K562 (cell line): ENCODE data around the gene NCAPD2. TPM values are rescaled to one million over a fixed set of nuclear protein-coding genes. Genes with fewer than 3 reads are reported as not detected.
A peak's percentile ranks its signal among the peaks of the same experiment; 100 is the strongest.

Experiments
- CREM ChIP-seq: IDR thresholded peaks from 2 replicates; pipeline ENCODE4 v1.6.1; 2014; ENCODE audit warnings: antibody characterized with exemption, low read depth
- MBD2 ChIP-seq: sonication (generic); IDR thresholded peaks from 2 replicates; pipeline ENCODE4 v1.6.1; 2016; ENCODE audit warnings: low read depth, borderline replicate concordance
- MTA1 ChIP-seq: fragments of 450-650 bp; IDR thresholded peaks from 2 replicates; pipeline ENCODE4 v1.6.1; 2017; ENCODE audit warnings: borderline replicate concordance
- NCOA1 ChIP-seq: fragments of 450-650 bp; IDR thresholded peaks from 2 replicates; pipeline ENCODE4 v1.6.1; 2016; ENCODE audit warnings: low read depth
- NFATC3 ChIP-seq: fragments of 450-650 bp; IDR thresholded peaks from 2 replicates; pipeline ENCODE4 v1.6.1; 2017; ENCODE audit warnings: mild to moderate bottlenecking
- NR2C1 ChIP-seq, 2 experiments: fragments of 450-650 bp; IDR thresholded peaks; 2 replicates each; pipeline ENCODE4 v1.6.1; 2017; ENCODE audit warnings: mild to moderate bottlenecking in 2 of 2, antibody characterized with exemption in 1 of 2, inconsistent platforms in 1 of 2, missing compliant biosample characterization in 1 of 2, missing genetic modification characterization in 1 of 2
- SMARCA4 ChIP-seq: fragments of 450-650 bp; IDR thresholded peaks from 2 replicates; pipeline ENCODE4 v1.6.1; 2016
- STAG1 ChIP-seq: sonication (generic); formaldehyde crosslinking; IDR thresholded peaks from 2 replicates; pipeline ENCODE4 v1.5.0; 2020; ENCODE audit warnings: missing genetic modification reagents, borderline replicate concordance
- STAT5A ChIP-seq: IDR thresholded peaks from 2 replicates; pipeline ENCODE4 v1.6.1; 2012; ENCODE audit warnings: low read length, inconsistent platforms, borderline replicate concordance
- TEAD4 ChIP-seq, 2 experiments: sonication (generic) in 1 of 2; formaldehyde crosslinking in 1 of 2; IDR thresholded peaks; 2 replicates each; pipeline versions ENCODE4 v1.6.1 to v1.8.0; 2012 to 2022; ENCODE audit warnings: borderline replicate concordance in 1 of 2, inconsistent platforms in 1 of 2, low read length in 1 of 2, mild to moderate bottlenecking in 1 of 2, missing genetic modification reagents in 1 of 2
- ZNF239 ChIP-seq: fragments of 250-450 bp; sonication (Bioruptor Pico); IDR thresholded peaks from 2 replicates; pipeline ENCODE4 v1.4.0; 2020; ENCODE audit warnings: mild to moderate bottlenecking
- ZNF780A ChIP-seq: fragments of 250-450 bp; sonication (Bioruptor Pico); IDR thresholded peaks from 2 replicates; pipeline ENCODE4 v1.5.0; 2021; ENCODE audit warnings: mild to moderate bottlenecking
- polyA plus RNA-seq, 8 experiments: library from polyadenylated mRNA; depleted of rRNA in 4 of 8; stranded (reverse) in 5 of 8; unstranded in 3 of 8; fragments of >200 nt; fragmentation: Nextera tagmentation in 2 of 8; fragmentation: Illumina TruSeq in 1 of 8; extraction: Ambion mirVana in 2 of 8; extraction: Trizol in 1 of 8; gene quantifications; 2 replicates each; pipeline versions ENCODE4 v1.2.1 to v1.2.3, GENCODE V29; 2011 to 2014; ENCODE audit warnings: inconsistent platforms in 1 of 8, missing spikeins in 1 of 8
- total RNA-seq, 7 experiments: library from RNA; depleted of rRNA in 6 of 7; stranded (reverse); fragments of >200 nt in 6 of 7; fragmentation: Illumina TruSeq in 2 of 7; extraction: Trizol in 2 of 7; gene quantifications; 2 replicates each; pipeline versions ENCODE4 v1.2.1 to v1.2.3, GENCODE V29; 2011 to 2021; ENCODE audit warnings: low replicate concordance in 1 of 7
- TF ChIP-seq, protein P1 (sequence below): fragments of 250-450 bp; sonication (Bioruptor Pico); IDR thresholded peaks from 2 replicates; pipeline ENCODE4 v1.5.1; 2021; ENCODE audit warnings: mild to moderate bottlenecking
- TF ChIP-seq, protein P2 (sequence below): sonication (generic); formaldehyde crosslinking; IDR thresholded peaks from 2 replicates; pipeline ENCODE4 v1.9.0; 2022; ENCODE audit warnings: mild to moderate bottlenecking, missing genetic modification reagents
- TF ChIP-seq, protein P3 (sequence below): sonication (generic); formaldehyde crosslinking; IDR thresholded peaks from 2 replicates; pipeline ENCODE4 v1.8.0; 2022; ENCODE audit warnings: missing genetic modification reagents, mild to moderate bottlenecking, moderate library complexity, borderline replicate concordance
- TF ChIP-seq, protein P4 (sequence below): fragments of 450-650 bp; IDR thresholded peaks from 2 replicates; pipeline ENCODE4 v1.6.1; 2016
- TF ChIP-seq, protein P5 (sequence below), 2 experiments: fragments of 450-650 bp; conservative IDR thresholded peaks; 2 replicates each; pipeline ENCODE4 v1.6.1; 2017; ENCODE audit warnings: mild to moderate bottlenecking in 2 of 2, moderate library complexity in 2 of 2
- TF ChIP-seq, protein P6 (sequence below): sonication (generic); formaldehyde crosslinking; IDR thresholded peaks from 2 replicates; pipeline ENCODE4 v1.8.0; 2022; ENCODE audit warnings: mild to moderate bottlenecking, missing genetic modification reagents

Gene NCAPD2
- total and polyA plus RNA-seq, 9 of the 15 experiments (the other 6 are each of a cell fraction or from before 2014, with no cell fraction given): 16.9 to 93.7 (median 68.3) TPM

DNA sequence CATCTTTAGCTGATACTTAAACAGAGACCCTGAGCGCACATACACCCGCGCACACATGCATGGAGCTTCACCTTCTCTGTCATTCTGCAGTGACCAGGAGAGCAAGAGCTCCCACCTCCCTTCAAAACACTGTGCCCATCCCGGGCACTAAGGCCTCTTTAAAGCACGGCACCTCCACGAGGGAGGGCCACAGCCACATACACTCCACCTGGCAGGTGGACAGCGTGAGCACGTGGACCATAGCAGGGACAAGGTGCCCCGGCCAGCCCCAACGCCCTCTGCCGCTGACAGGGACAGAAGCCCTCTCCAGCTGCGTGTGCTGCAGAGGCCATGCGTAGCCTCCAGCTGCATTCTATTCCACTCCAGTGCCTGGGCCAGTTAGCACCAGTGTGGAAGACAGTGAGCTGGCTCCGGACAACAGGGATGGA, 45.8 kb downstream of the NCAPD2 start (continued):
- TF ChIP-seq TEAD4 (IDR thresholded peaks at IDR 0.05; ENCODE audit: low read length) (no peak), TEAD4 (CRISPR knock-in tag; IDR thresholded peaks at IDR 0.05; ENCODE audit: borderline replicate concordance) (no peak), STAG1 (CRISPR knock-in tag) (no peak), NCOA1 (no peak), MBD2 (no peak; the same call in 1 of the 2 replicates), CREM (0 out of 2 replicates have a peak, but pooled peaks have one; percentile 21), SMARCA4 (no peak), NR2C1 (IDR thresholded peaks at IDR 0.05) (no peak), NR2C1 (tag; IDR thresholded peaks at IDR 0.05) (no peak), ZNF239 (CRISPR knock-in tag) (no peak), NFATC3 (no peak), STAT5A (no peak), ZNF780A (no peak), MTA1 (no peak)
- TF ChIP-seq, protein P1, sequence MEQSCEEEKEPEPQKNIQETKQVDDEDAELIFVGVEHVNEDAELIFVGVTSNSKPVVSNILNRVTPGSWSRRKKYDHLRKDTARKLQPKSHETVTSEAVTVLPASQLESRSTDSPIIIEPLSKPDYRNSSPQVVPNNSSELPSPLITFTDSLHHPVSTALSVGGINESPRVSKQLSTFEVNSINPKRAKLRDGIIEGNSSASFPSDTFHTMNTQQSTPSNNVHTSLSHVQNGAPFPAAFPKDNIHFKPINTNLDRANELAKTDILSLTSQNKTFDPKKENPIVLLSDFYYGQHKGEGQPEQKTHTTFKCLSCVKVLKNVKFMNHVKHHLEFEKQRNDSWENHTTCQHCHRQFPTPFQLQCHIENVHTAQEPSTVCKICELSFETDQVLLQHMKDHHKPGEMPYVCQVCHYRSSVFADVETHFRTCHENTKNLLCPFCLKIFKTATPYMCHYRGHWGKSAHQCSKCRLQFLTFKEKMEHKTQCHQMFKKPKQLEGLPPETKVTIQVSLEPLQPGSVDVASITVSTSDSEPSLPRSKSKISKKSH (CRISPR knock-in tag): no peak
- TF ChIP-seq, protein P2, sequence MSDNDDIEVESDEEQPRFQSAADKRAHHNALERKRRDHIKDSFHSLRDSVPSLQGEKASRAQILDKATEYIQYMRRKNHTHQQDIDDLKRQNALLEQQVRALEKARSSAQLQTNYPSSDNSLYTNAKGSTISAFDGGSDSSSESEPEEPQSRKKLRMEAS: peak; percentile 71
- TF ChIP-seq, protein P3, sequence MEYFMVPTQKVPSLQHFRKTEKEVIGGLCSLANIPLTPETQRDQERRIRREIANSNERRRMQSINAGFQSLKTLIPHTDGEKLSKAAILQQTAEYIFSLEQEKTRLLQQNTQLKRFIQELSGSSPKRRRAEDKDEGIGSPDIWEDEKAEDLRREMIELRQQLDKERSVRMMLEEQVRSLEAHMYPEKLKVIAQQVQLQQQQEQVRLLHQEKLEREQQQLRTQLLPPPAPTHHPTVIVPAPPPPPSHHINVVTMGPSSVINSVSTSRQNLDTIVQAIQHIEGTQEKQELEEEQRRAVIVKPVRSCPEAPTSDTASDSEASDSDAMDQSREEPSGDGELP (CRISPR knock-in tag): peak; percentile 77; the same call in 1 of the 2 replicates
- TF ChIP-seq, protein P4, sequence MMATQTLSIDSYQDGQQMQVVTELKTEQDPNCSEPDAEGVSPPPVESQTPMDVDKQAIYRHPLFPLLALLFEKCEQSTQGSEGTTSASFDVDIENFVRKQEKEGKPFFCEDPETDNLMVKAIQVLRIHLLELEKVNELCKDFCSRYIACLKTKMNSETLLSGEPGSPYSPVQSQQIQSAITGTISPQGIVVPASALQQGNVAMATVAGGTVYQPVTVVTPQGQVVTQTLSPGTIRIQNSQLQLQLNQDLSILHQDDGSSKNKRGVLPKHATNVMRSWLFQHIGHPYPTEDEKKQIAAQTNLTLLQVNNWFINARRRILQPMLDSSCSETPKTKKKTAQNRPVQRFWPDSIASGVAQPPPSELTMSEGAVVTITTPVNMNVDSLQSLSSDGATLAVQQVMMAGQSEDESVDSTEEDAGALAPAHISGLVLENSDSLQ: no peak
- TF ChIP-seq, protein P5, sequence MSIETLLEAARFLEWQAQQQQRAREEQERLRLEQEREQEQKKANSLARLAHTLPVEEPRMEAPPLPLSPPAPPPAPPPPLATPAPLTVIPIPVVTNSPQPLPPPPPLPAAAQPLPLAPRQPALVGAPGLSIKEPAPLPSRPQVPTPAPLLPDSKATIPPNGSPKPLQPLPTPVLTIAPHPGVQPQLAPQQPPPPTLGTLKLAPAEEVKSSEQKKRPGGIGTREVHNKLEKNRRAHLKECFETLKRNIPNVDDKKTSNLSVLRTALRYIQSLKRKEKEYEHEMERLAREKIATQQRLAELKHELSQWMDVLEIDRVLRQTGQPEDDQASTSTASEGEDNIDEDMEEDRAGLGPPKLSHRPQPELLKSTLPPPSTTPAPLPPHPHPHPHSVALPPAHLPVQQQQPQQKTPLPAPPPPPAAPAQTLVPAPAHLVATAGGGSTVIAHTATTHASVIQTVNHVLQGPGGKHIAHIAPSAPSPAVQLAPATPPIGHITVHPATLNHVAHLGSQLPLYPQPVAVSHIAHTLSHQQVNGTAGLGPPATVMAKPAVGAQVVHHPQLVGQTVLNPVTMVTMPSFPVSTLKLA (conservative IDR thresholded peaks at IDR 0.05): peak; percentile 29 to 48; a peak in 3 of 4 replicates
- TF ChIP-seq, protein P6, sequence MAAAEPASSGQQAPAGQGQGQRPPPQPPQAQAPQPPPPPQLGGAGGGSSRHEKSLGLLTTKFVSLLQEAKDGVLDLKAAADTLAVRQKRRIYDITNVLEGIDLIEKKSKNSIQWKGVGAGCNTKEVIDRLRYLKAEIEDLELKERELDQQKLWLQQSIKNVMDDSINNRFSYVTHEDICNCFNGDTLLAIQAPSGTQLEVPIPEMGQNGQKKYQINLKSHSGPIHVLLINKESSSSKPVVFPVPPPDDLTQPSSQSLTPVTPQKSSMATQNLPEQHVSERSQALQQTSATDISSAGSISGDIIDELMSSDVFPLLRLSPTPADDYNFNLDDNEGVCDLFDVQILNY (CRISPR knock-in tag): no peak
